ENCODE results near the gene MICU1.
"Not testable (repeated sequence)": the region's sequence is repeated elsewhere in the genome, so short reads cannot be mapped to it uniquely, and the experiment has no call there.

MICU1 gene

GRCh38 chr10:72429931-72430330, 195.9 kb downstream of the MICU1 start:
- no peak for DNase-seq

DNA sequence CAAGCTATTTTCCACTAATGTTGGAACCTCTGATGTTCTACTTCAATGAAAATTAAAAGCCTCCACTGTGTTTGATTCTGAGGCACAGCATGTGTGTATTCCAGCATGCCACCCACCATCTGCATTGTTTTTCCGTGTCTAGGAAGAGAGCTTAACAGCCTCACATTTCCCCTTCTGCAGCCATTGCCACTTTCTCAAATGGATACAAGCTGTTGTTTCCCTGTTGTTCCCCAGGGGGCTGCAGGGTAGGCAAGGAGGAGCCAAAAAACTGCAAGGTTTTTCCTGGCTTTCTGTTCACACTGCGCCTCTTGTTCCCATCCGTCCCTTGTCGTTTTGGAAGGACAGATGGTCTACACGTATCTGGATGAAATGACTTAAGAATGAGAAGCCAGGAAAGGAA, 198.9 kb downstream of the MICU1 start:
- DNase-seq, result no peak

DNA sequence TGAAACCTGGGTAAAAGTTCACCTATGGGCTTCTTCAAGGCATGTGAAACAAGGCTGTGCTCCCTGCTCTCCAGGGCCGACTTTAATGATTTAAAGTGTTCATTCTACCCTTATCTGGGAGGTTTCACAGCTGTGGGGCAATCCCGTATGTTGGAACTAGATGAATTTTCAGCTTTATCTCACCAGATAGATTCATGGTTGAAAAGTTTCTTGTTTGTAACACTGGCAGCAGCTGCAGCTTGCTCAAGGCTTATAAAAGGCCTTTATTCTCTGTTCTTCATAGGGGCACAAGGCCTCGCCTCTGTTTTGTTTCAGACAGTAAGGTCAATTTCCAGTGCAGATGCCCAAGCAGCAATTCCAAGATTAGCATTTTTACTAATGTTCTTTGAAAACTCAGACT, 200.7 kb downstream of the MICU1 start:
- no peak for DNase-seq

GRCh38 chr10:72424561-72424960, 201.3 kb downstream of the MICU1 start:
- DNase-seq, result no peak

GRCh38 chr10:72423426-72423825, 202.5 kb downstream of the MICU1 start:
- no peak for DNase-seq

GRCh38 chr10:72421885-72422540, 203.9 kb downstream of the MICU1 start:
- no peak for DNase-seq

DNA sequence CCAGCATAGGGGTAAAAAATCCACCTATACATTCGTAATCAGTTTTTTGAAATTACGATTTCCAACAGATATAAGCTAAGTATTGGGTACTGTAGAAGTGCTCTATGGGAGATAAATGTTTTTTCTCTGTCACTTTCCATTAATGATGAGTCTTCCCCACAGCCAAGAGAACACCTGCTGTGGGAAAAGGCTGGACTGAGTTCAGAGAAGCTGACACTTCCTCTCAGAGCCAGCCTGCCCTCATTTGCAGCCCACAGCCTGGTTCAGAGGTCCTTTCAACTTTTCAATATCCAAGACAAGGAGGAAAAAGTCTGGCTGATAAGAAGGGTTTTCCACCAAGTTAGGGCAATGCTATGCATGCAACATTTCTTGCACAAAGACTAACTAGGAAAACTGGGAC, 206.6 kb downstream of the MICU1 start:
- no peak for DNase-seq

- DNase-seq, result no peak
These were observed 207.2 kb downstream of the MICU1 start for GRCh38 chr10:72418679-72419078.

- no peak for DNase-seq
These were observed 207.9 kb downstream of the MICU1 start for GRCh38 chr10:72417971-72418370.

DNA sequence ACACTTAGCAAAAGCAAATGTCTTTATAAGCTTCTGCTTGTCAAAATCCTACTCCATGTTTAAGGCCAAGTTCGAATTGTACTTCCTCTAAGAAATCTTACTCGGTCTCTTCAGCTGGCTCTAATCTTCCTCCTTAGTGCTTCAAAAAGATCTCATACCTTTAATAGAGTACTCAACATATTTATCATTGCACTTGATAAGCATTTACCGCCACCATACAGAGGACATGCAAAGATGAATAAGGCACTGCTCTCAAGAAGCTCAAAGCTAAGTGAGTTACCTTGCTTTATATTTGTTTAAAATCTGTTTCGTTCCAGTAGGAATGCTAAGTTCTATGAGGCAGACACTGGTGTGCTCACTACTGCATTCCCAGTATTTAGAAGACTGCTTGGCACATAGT, 209.2 kb downstream of the MICU1 start:
- no peak for DNase-seq

DNA sequence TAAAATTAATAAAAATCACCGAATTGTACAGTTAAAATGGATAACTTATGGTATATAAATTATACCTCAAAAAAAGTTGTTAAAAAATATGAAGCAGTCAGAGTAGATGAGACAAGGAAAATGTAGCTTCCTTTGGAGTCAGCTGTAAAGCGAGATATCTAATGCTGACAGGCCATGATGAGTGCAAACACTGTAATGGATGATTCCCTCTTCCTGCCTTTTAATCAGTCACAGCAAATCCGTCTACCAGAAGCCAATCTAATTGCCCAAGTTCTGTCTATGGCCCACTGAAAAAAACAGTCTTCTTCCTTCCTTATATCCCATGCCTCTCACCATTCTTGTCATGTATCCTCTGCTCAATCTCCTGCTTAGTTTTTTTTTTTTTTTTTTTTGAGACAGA, 211.2 kb downstream of the MICU1 start:
- no peak for DNase-seq

DNA sequence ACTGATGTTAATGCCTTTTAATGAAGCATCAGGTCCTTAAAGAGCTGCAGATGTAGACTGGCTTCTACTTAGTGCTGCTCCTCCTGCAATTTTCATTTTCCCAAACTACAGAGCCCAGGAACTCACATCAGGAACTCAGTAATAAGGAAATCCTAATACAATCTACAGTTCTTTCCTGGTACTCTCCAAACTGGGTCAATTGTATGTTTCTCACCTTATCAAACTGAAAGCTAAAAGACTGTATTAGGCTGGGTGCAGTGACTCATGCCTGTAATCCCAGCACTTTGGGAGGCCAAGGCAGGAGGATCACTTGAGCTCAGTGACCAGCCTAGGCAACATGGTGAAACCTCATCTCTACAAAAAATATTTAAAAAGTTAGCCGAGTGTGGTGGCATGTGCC, 216.7 kb downstream of the MICU1 start:
- no peak for DNase-seq

DNA sequence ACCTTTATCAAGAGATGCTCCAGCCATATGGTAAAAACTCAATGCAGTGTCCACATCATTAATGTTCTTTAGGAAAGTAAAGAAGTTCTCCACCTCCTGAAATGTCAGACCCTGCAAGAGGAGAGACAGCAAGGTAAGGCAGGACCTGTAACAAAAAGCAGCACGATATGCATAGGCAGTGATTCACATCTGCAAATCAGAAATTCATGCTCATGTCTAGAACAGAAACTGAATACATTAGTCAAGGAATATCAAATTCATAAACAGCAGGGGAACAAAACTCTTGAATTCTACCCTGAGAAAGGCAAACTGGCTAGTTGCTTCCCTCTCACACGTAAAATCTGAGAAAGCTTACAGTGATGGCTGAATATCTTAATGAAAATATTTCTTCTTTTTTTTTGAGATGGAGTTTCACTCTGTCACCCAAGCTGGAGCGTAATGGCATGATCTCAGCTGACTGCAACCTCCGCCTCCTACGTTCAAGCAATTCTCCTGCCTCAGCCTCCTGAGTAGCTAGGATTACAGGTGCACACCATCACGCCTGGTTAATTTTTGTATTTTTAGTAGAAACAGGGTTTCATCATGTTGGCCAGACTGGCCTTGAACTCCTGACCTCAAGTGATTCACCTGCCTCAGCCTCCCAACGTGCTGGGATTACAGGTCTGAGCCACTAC, 217.8 kb downstream of the MICU1 start:
- DNase-seq, result no peak

- no peak for DNase-seq
These were observed 218.4 kb downstream of the MICU1 start for GRCh38 chr10:72407471-72407870.

DNA sequence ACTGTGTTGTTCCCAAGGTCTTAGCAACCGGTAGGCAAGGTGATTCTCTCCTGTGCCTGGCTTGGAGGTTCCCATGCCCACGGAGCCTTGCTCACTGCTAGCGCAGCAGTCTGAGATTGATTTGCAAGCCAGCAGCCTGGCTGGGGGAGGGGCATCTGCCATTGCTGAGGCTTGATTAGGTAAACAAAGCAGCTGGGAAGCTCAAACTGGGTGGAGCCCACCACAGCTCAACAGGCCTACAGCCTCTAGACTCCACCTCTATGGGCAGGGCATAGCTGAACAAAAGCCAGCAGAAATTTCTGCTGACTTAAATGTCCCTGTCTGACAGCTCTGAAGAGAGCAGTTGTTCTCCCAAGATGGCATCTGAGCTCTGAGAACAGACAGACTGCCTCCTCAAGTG, 230.3 kb downstream of the MICU1 start:
- DNase-seq, result not testable (repeated sequence)

DNA sequence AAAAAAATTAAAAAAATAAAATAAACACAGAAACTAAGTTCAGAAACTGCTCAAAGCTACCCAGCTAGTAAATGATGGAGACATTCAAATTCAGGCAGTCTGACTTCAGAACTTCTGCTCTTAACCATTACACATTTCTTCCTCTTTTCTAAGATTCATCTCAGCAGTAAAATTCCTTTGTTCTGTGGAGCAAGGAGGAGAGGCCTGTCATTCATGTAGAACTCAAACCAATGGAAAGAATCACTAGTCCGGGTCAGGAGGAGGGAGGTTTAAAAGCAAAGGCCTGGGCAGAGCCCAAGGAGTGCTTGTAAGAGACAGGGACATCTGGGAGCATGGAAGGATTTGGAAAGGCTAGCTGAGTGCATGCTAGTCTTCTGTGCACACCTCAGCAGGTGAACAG, 233.3 kb downstream of the MICU1 start:
- DNase-seq, result no peak

- DNase-seq, result no peak
These were observed 235.1 kb downstream of the MICU1 start for GRCh38 chr10:72390764-72391163.

GRCh38 chr10:72389716-72390115, 236.2 kb downstream of the MICU1 start:
- DNase-seq, result no peak

- DNase-seq, result no peak
These were observed 236.9 kb downstream of the MICU1 start for GRCh38 chr10:72389014-72389413.

GRCh38 chr10:72388062-72388461, 237.8 kb downstream of the MICU1 start:
- no peak for DNase-seq

- no peak for DNase-seq
These were observed 238.8 kb downstream of the MICU1 start for GRCh38 chr10:72386916-72387586.

DNA sequence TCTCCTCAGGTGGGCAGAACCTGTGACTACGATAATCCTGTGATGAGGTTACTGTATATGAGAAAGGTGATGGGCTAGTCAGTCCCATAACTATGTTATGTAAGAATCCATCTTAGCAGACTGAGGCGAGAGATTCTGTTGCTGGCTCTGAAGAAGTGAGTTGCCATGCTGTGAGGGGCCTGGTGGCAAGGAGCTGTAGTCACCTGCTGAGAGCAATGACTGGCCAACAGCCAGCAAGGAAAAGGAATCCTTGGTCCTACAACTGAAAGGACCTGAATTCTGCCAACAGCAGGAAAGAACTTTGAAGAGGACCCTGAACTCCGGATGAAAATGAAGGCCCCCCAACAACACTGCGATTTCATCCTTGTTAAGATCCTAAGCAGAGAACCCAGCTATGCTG, 240.2 kb downstream of the MICU1 start:
- DNase-seq, result no peak

- DNase-seq, result not testable (repeated sequence)
These were observed 240.9 kb downstream of the MICU1 start for GRCh38 chr10:72384982-72385381.

DNA sequence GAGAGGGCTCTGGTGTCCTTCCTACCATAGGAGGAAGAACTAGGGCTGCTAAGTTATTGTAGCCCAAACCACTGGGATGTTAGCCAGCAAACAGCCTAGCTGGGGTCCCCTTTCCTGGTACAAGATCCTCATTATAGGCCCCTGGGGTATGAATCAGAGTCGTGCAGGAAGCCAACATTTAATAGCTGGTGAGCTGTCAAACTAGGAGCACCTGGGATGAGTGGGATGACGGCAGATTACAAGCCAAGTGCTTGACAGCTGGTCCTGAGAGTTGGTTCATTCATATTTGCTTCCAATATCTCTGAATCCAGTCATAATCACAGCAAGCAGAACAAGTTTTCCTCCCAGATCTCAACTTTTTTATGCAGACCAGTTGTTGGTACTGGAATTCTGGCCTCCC, 246.1 kb downstream of the MICU1 start:
- DNase-seq, result no peak
